Liver (tissue), 3 donors: ENCODE measurements around the gene SRCAP.

Experiments used
- EGR1 ChIP-seq, 2 donors: IDR thresholded peaks; 2 replicates each; pipeline ENCODE4 v1.6.1; 2016 to 2018; ENCODE audit warnings: antibody characterized with exemption in 2 of 2, low read depth in 2 of 2
- FOXA1 ChIP-seq: IDR thresholded peaks from 2 replicates; pipeline ENCODE4 v1.6.1; 2016; ENCODE audit warnings: antibody characterized with exemption
- GABPA ChIP-seq, 2 donors: IDR thresholded peaks in 1 of 2; conservative IDR thresholded peaks in 1 of 2; 2 replicates each; pipeline ENCODE4 v1.6.1; 2016; ENCODE audit warnings: antibody characterized with exemption in 2 of 2, mild to moderate bottlenecking in 1 of 2, moderate library complexity in 1 of 2
- NR2F2 ChIP-seq: IDR thresholded peaks from 2 replicates; pipeline ENCODE4 v1.6.1; 2016; ENCODE audit warnings: antibody characterized with exemption
- RXRA ChIP-seq, 2 donors: IDR thresholded peaks; 2 replicates each; pipeline ENCODE4 v1.6.1; 2017 to 2018; ENCODE audit warnings: antibody characterized with exemption in 2 of 2, mild to moderate bottlenecking in 1 of 2
- SP1 ChIP-seq: IDR thresholded peaks from 2 replicates; pipeline ENCODE4 v1.6.1; 2018; ENCODE audit warnings: antibody characterized with exemption, mild to moderate bottlenecking
- YY1 ChIP-seq: IDR thresholded peaks from 2 replicates; pipeline ENCODE4 v1.6.1; 2016; ENCODE audit warnings: antibody characterized with exemption, mild to moderate bottlenecking
- TF ChIP-seq, protein P1 (sequence below): fragments of 150-350 bp; IDR thresholded peaks from 2 replicates; pipeline ENCODE4 v1.5.1; 2017; ENCODE audit warnings: improper control_type of control experiment, low read depth, low read length; ENCODE audit not compliant: missing input control
- TF ChIP-seq, protein P2 (sequence below): IDR thresholded peaks from 2 replicates; pipeline ENCODE4 v1.6.1; 2016; ENCODE audit warnings: antibody characterized with exemption
- TF ChIP-seq, protein P3 (sequence below): IDR thresholded peaks from 2 replicates; pipeline ENCODE4 v1.6.1; 2016; ENCODE audit warnings: antibody characterized with exemption, mild to moderate bottlenecking
- TF ChIP-seq, protein P4 (sequence below): IDR thresholded peaks from 2 replicates; pipeline ENCODE4 v1.6.1; 2016; ENCODE audit warnings: antibody characterized with exemption
- donor health status: healthy.
- donor health status: healthy.

DNA sequence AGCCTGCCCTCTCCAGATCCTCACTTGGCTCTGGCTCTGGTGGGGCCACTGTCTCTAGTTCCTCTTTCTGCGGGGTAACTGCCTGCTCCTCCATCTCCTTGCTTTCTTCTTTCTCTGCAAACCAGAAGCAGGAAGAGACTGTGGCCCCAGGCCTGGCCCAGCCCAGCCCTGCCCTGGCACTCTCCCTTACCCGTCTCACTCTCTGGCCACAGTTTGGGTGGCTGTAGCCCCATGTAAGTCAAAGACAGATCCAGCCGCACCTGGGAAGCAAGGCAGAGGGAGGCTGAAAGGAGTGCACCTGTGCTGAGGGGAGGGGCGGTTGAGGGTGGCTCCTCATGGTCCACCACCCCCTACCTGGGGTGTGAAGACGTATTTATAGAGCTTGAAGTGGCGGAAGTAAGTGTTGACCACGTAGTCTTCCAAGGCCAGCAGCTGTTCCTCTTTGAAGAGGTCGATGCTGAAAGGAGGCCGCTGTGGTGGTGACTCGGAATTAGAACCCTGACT is 60.1 kb downstream of the SRCAP start:
- TF ChIP-seq, protein P1, sequence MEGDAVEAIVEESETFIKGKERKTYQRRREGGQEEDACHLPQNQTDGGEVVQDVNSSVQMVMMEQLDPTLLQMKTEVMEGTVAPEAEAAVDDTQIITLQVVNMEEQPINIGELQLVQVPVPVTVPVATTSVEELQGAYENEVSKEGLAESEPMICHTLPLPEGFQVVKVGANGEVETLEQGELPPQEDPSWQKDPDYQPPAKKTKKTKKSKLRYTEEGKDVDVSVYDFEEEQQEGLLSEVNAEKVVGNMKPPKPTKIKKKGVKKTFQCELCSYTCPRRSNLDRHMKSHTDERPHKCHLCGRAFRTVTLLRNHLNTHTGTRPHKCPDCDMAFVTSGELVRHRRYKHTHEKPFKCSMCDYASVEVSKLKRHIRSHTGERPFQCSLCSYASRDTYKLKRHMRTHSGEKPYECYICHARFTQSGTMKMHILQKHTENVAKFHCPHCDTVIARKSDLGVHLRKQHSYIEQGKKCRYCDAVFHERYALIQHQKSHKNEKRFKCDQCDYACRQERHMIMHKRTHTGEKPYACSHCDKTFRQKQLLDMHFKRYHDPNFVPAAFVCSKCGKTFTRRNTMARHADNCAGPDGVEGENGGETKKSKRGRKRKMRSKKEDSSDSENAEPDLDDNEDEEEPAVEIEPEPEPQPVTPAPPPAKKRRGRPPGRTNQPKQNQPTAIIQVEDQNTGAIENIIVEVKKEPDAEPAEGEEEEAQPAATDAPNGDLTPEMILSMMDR = no peak
- TF ChIP-seq, protein P2, sequence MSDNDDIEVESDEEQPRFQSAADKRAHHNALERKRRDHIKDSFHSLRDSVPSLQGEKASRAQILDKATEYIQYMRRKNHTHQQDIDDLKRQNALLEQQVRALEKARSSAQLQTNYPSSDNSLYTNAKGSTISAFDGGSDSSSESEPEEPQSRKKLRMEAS = no peak
- TF ChIP-seq FOXA1 (no peak), GABPA (IDR thresholded peaks at IDR 0.05 in 1 of 2, conservative IDR thresholded peaks at IDR 0.05 in 1 of 2) (no peak), RXRA (IDR thresholded peaks at IDR 0.05) (no peak), NR2F2 (no peak), SP1 (no peak), YY1 (no peak), EGR1 (IDR thresholded peaks at IDR 0.05; ENCODE audit: low read depth in 2 of 2) (no peak)
- TF ChIP-seq, protein P3, sequence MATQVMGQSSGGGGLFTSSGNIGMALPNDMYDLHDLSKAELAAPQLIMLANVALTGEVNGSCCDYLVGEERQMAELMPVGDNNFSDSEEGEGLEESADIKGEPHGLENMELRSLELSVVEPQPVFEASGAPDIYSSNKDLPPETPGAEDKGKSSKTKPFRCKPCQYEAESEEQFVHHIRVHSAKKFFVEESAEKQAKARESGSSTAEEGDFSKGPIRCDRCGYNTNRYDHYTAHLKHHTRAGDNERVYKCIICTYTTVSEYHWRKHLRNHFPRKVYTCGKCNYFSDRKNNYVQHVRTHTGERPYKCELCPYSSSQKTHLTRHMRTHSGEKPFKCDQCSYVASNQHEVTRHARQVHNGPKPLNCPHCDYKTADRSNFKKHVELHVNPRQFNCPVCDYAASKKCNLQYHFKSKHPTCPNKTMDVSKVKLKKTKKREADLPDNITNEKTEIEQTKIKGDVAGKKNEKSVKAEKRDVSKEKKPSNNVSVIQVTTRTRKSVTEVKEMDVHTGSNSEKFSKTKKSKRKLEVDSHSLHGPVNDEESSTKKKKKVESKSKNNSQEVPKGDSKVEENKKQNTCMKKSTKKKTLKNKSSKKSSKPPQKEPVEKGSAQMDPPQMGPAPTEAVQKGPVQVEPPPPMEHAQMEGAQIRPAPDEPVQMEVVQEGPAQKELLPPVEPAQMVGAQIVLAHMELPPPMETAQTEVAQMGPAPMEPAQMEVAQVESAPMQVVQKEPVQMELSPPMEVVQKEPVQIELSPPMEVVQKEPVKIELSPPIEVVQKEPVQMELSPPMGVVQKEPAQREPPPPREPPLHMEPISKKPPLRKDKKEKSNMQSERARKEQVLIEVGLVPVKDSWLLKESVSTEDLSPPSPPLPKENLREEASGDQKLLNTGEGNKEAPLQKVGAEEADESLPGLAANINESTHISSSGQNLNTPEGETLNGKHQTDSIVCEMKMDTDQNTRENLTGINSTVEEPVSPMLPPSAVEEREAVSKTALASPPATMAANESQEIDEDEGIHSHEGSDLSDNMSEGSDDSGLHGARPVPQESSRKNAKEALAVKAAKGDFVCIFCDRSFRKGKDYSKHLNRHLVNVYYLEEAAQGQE = no peak
- TF ChIP-seq, protein P4, sequence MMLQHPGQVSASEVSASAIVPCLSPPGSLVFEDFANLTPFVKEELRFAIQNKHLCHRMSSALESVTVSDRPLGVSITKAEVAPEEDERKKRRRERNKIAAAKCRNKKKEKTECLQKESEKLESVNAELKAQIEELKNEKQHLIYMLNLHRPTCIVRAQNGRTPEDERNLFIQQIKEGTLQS = no peak
